SK-N-SH treated with all-trans-retinoic acid at 6 μM for 48 hours (cell line): Measurements from ENCODE around the gene ASAH2.

Experiments
- ARNTL ChIP-seq: fragments of 450-650 bp; formaldehyde crosslinking; IDR thresholded peaks from 2 replicates; pipeline ENCODE4 v1.5.0; 2020; ENCODE audit warnings: low read depth, mild to moderate bottlenecking, moderate library complexity, borderline replicate concordance
- CSDC2 ChIP-seq: fragments of 250-450 bp; sonication (Bioruptor Pico); IDR thresholded peaks from 2 replicates; pipeline ENCODE4 v1.5.0; 2020; ENCODE audit warnings: mild to moderate bottlenecking, moderate library complexity
- OSR1 ChIP-seq: fragments of 250-450 bp; sonication (Bioruptor Pico); IDR thresholded peaks from 2 replicates; pipeline ENCODE4 v1.8.0; 2022; ENCODE audit warnings: moderate library complexity, mild to moderate bottlenecking, inconsistent platforms
- PATZ1 ChIP-seq: fragments of 250-450 bp; sonication (Bioruptor Pico); IDR thresholded peaks from 2 replicates; pipeline ENCODE4 v1.8.0; 2020; ENCODE audit warnings: mild to moderate bottlenecking, moderate library complexity, borderline replicate concordance
- PPARA ChIP-seq: fragments of 250-450 bp; sonication (Bioruptor Pico); IDR thresholded peaks from 2 replicates; pipeline ENCODE4 v1.5.0; 2020; ENCODE audit warnings: mild to moderate bottlenecking, borderline replicate concordance
- RARB ChIP-seq: fragments of 250-450 bp; sonication (Bioruptor Pico); IDR thresholded peaks from 2 replicates; pipeline ENCODE4 v1.8.0; 2021; ENCODE audit warnings: mild to moderate bottlenecking, moderate library complexity
- TCF4 ChIP-seq: fragments of 250-450 bp; sonication (Bioruptor Pico); IDR thresholded peaks from 2 replicates; pipeline ENCODE4 v1.8.0; 2021; ENCODE audit warnings: mild to moderate bottlenecking, moderate library complexity, borderline replicate concordance
- ZC3H10 ChIP-seq: fragments of 250-450 bp; sonication (Bioruptor Pico); IDR thresholded peaks from 2 replicates; pipeline ENCODE4 v1.5.1; 2021; ENCODE audit warnings: mild to moderate bottlenecking, moderate library complexity
- ZFP3 ChIP-seq: fragments of 250-450 bp; sonication (Bioruptor Pico); IDR thresholded peaks from 2 replicates; pipeline ENCODE4 v1.5.0; 2020; ENCODE audit warnings: mild to moderate bottlenecking, moderate library complexity
- ZNF565 ChIP-seq: fragments of 450-650 bp; formaldehyde crosslinking; conservative IDR thresholded peaks from 2 replicates; pipeline ENCODE4 v1.5.0; 2020; ENCODE audit warnings: low read depth, mild to moderate bottlenecking, moderate library complexity
- TF ChIP-seq, protein P1 (sequence below): fragments of 250-450 bp; sonication (Bioruptor Pico); IDR thresholded peaks from 2 replicates; pipeline ENCODE4 v1.5.1; 2020; ENCODE audit warnings: low read depth, mild to moderate bottlenecking, moderate library complexity

DNA sequence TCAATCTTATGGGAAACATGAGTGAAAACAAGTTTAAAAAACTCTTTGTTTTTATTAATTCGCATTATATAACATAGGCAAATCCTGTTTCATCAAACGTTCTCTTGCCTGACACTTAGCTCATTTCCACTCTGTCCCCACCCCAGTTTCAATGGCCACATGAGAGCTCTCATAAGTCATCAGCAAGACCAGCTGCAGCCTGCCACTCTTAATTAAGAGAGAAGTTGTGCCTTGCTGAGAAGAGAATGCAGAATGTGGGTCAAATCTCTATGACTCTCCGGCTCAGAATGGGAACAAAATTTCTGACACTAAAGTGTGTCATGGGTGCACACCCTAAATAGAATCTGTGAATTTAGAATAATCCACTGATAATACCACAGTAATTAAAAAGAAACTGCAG lies 39.6 kb downstream of the ASAH2 start:
- TF ChIP-seq TCF4 (CRISPR knock-in tag) (no peak), ZC3H10 (CRISPR knock-in tag) (no peak), ZNF565 (CRISPR knock-in tag) (no peak), CSDC2 (no peak), PPARA (CRISPR knock-in tag) (no peak), ARNTL (no peak), PATZ1 (CRISPR knock-in tag) (no peak), ZFP3 (CRISPR knock-in tag) (no peak), RARB (CRISPR knock-in tag) (no peak), OSR1 (CRISPR knock-in tag) (no peak)
- TF ChIP-seq, protein P1, sequence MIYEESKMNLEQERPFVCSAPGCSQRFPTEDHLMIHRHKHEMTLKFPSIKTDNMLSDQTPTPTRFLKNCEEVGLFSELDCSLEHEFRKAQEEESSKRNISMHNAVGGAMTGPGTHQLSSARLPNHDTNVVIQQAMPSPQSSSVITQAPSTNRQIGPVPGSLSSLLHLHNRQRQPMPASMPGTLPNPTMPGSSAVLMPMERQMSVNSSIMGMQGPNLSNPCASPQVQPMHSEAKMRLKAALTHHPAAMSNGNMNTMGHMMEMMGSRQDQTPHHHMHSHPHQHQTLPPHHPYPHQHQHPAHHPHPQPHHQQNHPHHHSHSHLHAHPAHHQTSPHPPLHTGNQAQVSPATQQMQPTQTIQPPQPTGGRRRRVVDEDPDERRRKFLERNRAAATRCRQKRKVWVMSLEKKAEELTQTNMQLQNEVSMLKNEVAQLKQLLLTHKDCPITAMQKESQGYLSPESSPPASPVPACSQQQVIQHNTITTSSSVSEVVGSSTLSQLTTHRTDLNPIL (CRISPR knock-in tag), result no peak
